Astrocyte (in vitro differentiated cells and primary cell): Measurements from ENCODE around the gene NBDY. TPM values are rescaled to one million over a fixed set of nuclear protein-coding genes. Genes with fewer than 3 reads are reported as not detected.

Source experiments
- DNase-seq: peaks from one replicate; pipeline ENCODE4 v3.0.0-alpha.2; 2010; ENCODE audit warnings: low read depth
- FAIRE-seq: peaks from 2 replicates; lab custom pipeline; 2011; peaks lifted over from hg19 to GRCh38; lab: Jason Lieb, UNC
- H2AFZ ChIP-seq: 2 replicates; pipeline ENCODE4 v1.6.0; 2012; ENCODE audit warnings: low read depth, low read length, inconsistent platforms
- H3K27ac ChIP-seq: 2 replicates; pipeline ENCODE4 v1.5.1; 2011; ENCODE audit warnings: low read depth, low read length, inconsistent platforms
- H3K27me3 ChIP-seq: 2 replicates; pipeline ENCODE4 v1.6.0; 2011; ENCODE audit warnings: low read length, inconsistent platforms; ENCODE audit not compliant: insufficient read depth
- H3K36me3 ChIP-seq: 2 replicates; pipeline ENCODE4 v1.5.1; 2011; ENCODE audit warnings: low read length, inconsistent platforms; ENCODE audit not compliant: insufficient read depth
- H3K4me1 ChIP-seq: 2 replicates; pipeline ENCODE4 v1.5.1; 2011; ENCODE audit warnings: low read length, inconsistent platforms; ENCODE audit not compliant: insufficient read depth
- H3K4me2 ChIP-seq: 2 replicates; pipeline ENCODE4 v1.6.0; 2012; ENCODE audit warnings: low read length, inconsistent platforms
- H3K4me3 ChIP-seq: 2 replicates; pipeline ENCODE4 v1.5.1; 2011; ENCODE audit warnings: low read depth, mild to moderate bottlenecking, low read length, inconsistent platforms; ENCODE audit not compliant: insufficient read depth
- H3K79me2 ChIP-seq: 2 replicates; pipeline ENCODE4 v1.6.0; 2012; ENCODE audit warnings: mild to moderate bottlenecking, low read length, inconsistent platforms; ENCODE audit not compliant: insufficient read depth
- H3K9ac ChIP-seq: 2 replicates; pipeline ENCODE4 v1.6.0; 2012; ENCODE audit warnings: mild to moderate bottlenecking, low read length, inconsistent platforms
- H3K9me3 ChIP-seq: 2 replicates; pipeline ENCODE4 v1.5.1; 2012; ENCODE audit warnings: low read depth, mild to moderate bottlenecking, low read length, inconsistent platforms; ENCODE audit not compliant: insufficient read depth
- H4K20me1 ChIP-seq: 2 replicates; pipeline ENCODE4 v1.6.0; 2012; ENCODE audit warnings: low read length, inconsistent platforms; ENCODE audit not compliant: insufficient read depth
- H3K27ac Mint-ChIP-seq: one replicate; pipeline ENCODE4 v1.8.0; 2021; ENCODE audit warnings: mild to moderate bottlenecking, mixed read lengths; ENCODE audit not compliant: unreplicated experiment
- H3K27me3 Mint-ChIP-seq: one replicate; pipeline ENCODE4 v1.8.0; 2021; ENCODE audit warnings: low read depth, mixed read lengths; ENCODE audit not compliant: unreplicated experiment
- H3K36me3 Mint-ChIP-seq: one replicate; pipeline ENCODE4 v1.8.0; 2021; ENCODE audit warnings: low read depth, mixed read lengths; ENCODE audit not compliant: unreplicated experiment
- H3K4me1 Mint-ChIP-seq: one replicate; pipeline ENCODE4 v1.8.0; 2021; ENCODE audit warnings: low read depth, mixed read lengths; ENCODE audit not compliant: unreplicated experiment
- H3K4me3 Mint-ChIP-seq: one replicate; pipeline ENCODE4 v1.8.0; 2021; ENCODE audit warnings: mild to moderate bottlenecking, moderate library complexity, mixed read lengths; ENCODE audit not compliant: unreplicated experiment
- H3K9me3 Mint-ChIP-seq: one replicate; pipeline ENCODE4 v1.8.0; 2021; ENCODE audit warnings: mild to moderate bottlenecking, mixed read lengths; ENCODE audit not compliant: unreplicated experiment
- CTCF ChIP-seq: IDR thresholded peaks from 2 replicates; pipeline ENCODE4 v1.5.1; 2011; ENCODE audit warnings: low read depth, mild to moderate bottlenecking, inconsistent platforms, low read length, moderate library complexity; ENCODE audit not compliant: insufficient read depth
- EZH2 ChIP-seq: IDR thresholded peaks from 2 replicates; pipeline ENCODE4 v1.6.1; 2012; ENCODE audit warnings: mild to moderate bottlenecking, low read length, inconsistent platforms; ENCODE audit not compliant: insufficient read depth
- total RNA-seq: library from RNA; stranded (reverse); gene quantifications from 2 replicates; pipeline ENCODE4 v1.2.1, GENCODE V29; 2021

The NBDY gene
- total RNA-seq, 1 donor from 2014 or later, result 86.9 TPM

GRCh38 chrX:56788717-56789122, 59.7 kb downstream of the NBDY start:
- Histone ChIP-seq H3K4me1 (no peaks in the 10 kb centered on the region), H3K79me2 (no peaks in the 10 kb centered on the region), H3K27ac (no peak overlapping the region), H3K36me3 (no peaks in the 10 kb centered on the region), H3K27me3 (no peaks in the 10 kb centered on the region), H4K20me1 (peaks cover 7% of the 10 kb centered on the region), H3K4me2 (no peak overlapping the region), H3K9me3 (no peaks in the 10 kb centered on the region), H3K4me3 (no peak overlapping the region), H3K9ac (no peak overlapping the region), H2AFZ (no peak overlapping the region)
- no peak overlapping the region for H3K27ac Mint-ChIP-seq
- TF ChIP-seq CTCF (no peak), EZH2 (no peak)
- H3K36me3 Mint-ChIP-seq, result peaks cover 3% of the 10 kb centered on the region
- H3K27me3 Mint-ChIP-seq, result no peaks in the 10 kb centered on the region
- no peaks in the 10 kb centered on the region for H3K9me3 Mint-ChIP-seq
- no peaks in the 10 kb centered on the region for H3K4me1 Mint-ChIP-seq
- H3K4me3 Mint-ChIP-seq, result no peak overlapping the region
- DNase-seq (no peak), FAIRE-seq (peak; percentile 41)

GRCh38 chrX:56789518-56790070, 60.6 kb downstream of the NBDY start:
- no peak for FAIRE-seq
- no peaks in the 10 kb centered on the region for H3K9me3 Mint-ChIP-seq

More at GRCh38 chrX:56789518-56790070, 60.6 kb downstream of the NBDY start:
- H3K4me1 ChIP-seq, result no peaks in the 10 kb centered on the region
- H3K4me3 ChIP-seq, result no peak overlapping the region
- no peak overlapping the region for H2AFZ ChIP-seq
- no peak overlapping the region for H3K4me2 ChIP-seq
- no peak for TF ChIP-seq CTCF
- no peak for TF ChIP-seq EZH2
- H3K4me1 Mint-ChIP-seq, result no peaks in the 10 kb centered on the region
- H3K27ac Mint-ChIP-seq, result no peak overlapping the region
- H3K27ac ChIP-seq, result no peak overlapping the region
- no peaks in the 10 kb centered on the region for H3K27me3 Mint-ChIP-seq
- DNase-seq, result no peak
- H3K9ac ChIP-seq, result no peak overlapping the region
- H3K4me3 Mint-ChIP-seq, result no peak overlapping the region
- H4K20me1 ChIP-seq, result peaks cover 4% of the 10 kb centered on the region
- peaks cover under 1% of the 10 kb centered on the region for H3K36me3 Mint-ChIP-seq
- H3K27me3 ChIP-seq, result no peaks in the 10 kb centered on the region
- no peaks in the 10 kb centered on the region for H3K9me3 ChIP-seq
- no peaks in the 10 kb centered on the region for H3K79me2 ChIP-seq
- H3K36me3 ChIP-seq, result no peaks in the 10 kb centered on the region
